SK-N-MC (cell line): Measurements from ENCODE around the gene RBM5.

Experiments used
- EZH2 ChIP-seq: fragments of 200-600 bp; sonication (generic); IDR thresholded peaks from one replicate; pipeline ENCODE4 v1.6.1; 2017; ENCODE audit warnings: antibody characterized with exemption
- FOXP2 ChIP-seq: optimal IDR thresholded peaks from 2 replicates; pipeline ENCODE3; 2011; ENCODE audit warnings: mild to moderate bottlenecking, moderate library complexity; ENCODE audit not compliant: insufficient read depth; ENCODE audit errors: extremely low read length, control extremely low read depth
- POLR2AphosphoS5 ChIP-seq: IDR thresholded peaks from 2 replicates; pipeline ENCODE4 v1.6.1; 2012; ENCODE audit warnings: mild to moderate bottlenecking, low read depth, low read length, borderline replicate concordance

DNA sequence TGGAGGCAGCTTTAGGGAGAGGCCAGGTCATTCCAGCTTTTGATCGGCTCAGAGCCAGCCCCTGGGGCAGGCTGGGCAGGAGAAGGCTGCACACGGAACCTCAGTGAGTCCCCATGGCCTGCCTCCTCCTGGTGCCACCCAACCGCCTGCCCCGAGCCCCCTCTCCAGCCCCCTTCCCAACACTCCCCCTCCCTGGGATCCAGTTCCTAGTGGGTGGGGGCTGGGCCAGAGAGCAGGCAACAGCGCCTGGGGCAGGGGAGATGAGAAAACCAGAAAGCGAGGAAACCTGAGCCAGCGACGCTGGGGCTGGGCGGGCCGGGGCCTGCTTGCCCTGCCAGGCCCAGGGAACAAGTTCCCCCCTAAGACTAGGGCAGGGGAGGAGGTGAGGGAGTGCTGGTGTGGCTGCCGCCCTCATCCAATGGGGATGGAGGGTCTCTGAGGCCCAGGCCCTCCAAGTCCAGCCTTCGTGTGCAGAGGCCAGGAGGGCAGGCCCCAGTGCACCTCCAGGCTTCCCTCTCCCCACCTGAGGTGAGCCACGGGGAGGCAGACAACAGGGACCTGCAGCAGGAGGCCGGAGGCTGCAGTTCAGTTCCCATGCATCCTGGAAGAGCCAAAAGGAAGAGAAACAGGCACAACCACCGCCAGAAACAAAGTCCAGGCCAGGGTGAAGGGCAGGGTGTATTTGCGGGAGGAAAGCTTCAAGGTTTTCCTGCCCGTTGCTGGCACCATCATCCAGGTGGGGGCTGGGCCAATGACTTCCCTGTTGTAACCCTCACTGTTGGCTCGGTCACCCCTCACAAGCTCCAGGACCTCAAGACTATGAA lies 62.4 kb downstream of the RBM5 start:
- TF ChIP-seq POLR2AphosphoS5 (no peak), EZH2 (no peak), FOXP2 (no peak)
